GM12878 (cell line): ENCODE data around the gene ZYG11B. TPM values are rescaled to one million over a fixed set of nuclear protein-coding genes. Genes with fewer than 3 reads are reported as not detected.

ENCODE experiments used
- ATAC-seq: fragments of 200-7000 bp; cut with Tn5 transposase; 3 replicates; pipeline ENCODE4 v1.9.1; 2020; ENCODE audit warnings: mild to moderate bottlenecking, moderate library complexity
- BruUV-seq: library from RNA; stranded (reverse); fragments of 400-500 nt; replicated peaks from 2 replicates; lab custom pipeline; 2021; lab: Mats Ljungman, UMichigan
- CTCF ChIA-PET: fragments of 300-600 bp; sonication (Branson Sonifier 250); formaldehyde crosslinking; extraction: SDS; loops from one replicate; lab custom pipeline; 2021; ENCODE audit warnings: inconsistent platforms; lab: Yijun Ruan, JAX
- POLR2A ChIA-PET: fragments of 350-600 bp; formaldehyde crosslinking; extraction: SDS; loops from one replicate; lab custom pipeline; 2021; ENCODE audit warnings: inconsistent platforms; lab: Charles Lee
- RAD21 ChIA-PET: fragments of 300-600 bp; sonication (Branson Sonifier 250); formaldehyde crosslinking; loops from one replicate; lab custom pipeline; 2023; ENCODE audit warnings: antibody characterized with exemption; ENCODE audit not compliant: unreplicated experiment; lab: Charles Lee
- SMC1A ChIA-PET: fragments of 300-600 bp; sonication (Branson Sonifier 250); formaldehyde crosslinking; loops from one replicate; lab custom pipeline; 2023; ENCODE audit not compliant: unreplicated experiment, uncharacterized antibody; lab: Charles Lee
- DNase-seq: peaks from one replicate; pipeline ENCODE4 v3.0.0-alpha.2; 2011; ENCODE audit warnings: low read depth, low spot score
- FAIRE-seq: peaks from 3 replicates; lab custom pipeline; 2011; peaks lifted over from hg19 to GRCh38; lab: Jason Lieb, UNC
- H2AFZ ChIP-seq: 2 replicates; pipeline ENCODE4 v1.6.0; 2011; ENCODE audit warnings: low read depth, low read length, control low read depth; ENCODE audit not compliant: control insufficient read depth
- H3K27ac ChIP-seq: 2 replicates; pipeline ENCODE4 v1.5.1; 2011; ENCODE audit warnings: control low read depth; ENCODE audit not compliant: control insufficient read depth, insufficient read depth
- H3K27me3 ChIP-seq, 2 experiments: replicated peaks in 1 of 2; 2 replicates each; pipeline versions ENCODE4 v1.6.0 to v1.6.1; 2011; ENCODE audit warnings: low read length in 1 of 2; ENCODE audit not compliant: control insufficient read depth in 2 of 2, insufficient read depth in 2 of 2
- H3K36me3 ChIP-seq, 2 experiments: 2 replicates each; pipeline ENCODE4 v1.5.1; 2011; ENCODE audit warnings: low read length in 1 of 2; ENCODE audit not compliant: control insufficient read depth in 2 of 2, insufficient read depth in 2 of 2
- H3K4me1 ChIP-seq: 2 replicates; pipeline ENCODE4 v1.6.1; 2011; ENCODE audit warnings: mild to moderate bottlenecking, low read length, moderate library complexity, mixed read lengths; ENCODE audit not compliant: control insufficient read depth, insufficient read depth
- H3K4me2 ChIP-seq: 2 replicates; pipeline ENCODE4 v1.6.0; 2011; ENCODE audit warnings: control low read depth; ENCODE audit not compliant: control insufficient read depth, insufficient read depth
- H3K4me3 ChIP-seq: fragments of 200-600 bp; sonication (generic); 2 replicates; pipeline ENCODE4 v1.5.1; 2016
- H3K79me2 ChIP-seq: 2 replicates; pipeline ENCODE4 v1.6.0; 2011; ENCODE audit warnings: low read length; ENCODE audit not compliant: control insufficient read depth, insufficient read depth
- H3K9ac ChIP-seq: 2 replicates; pipeline ENCODE4 v1.8.0; 2011; ENCODE audit warnings: low read length, control low read depth, mixed read lengths; ENCODE audit not compliant: control insufficient read depth, insufficient read depth
- H3K9me3 ChIP-seq: replicated peaks from 3 replicates; pipeline ENCODE4 v1.5.1; 2011; ENCODE audit warnings: mild to moderate bottlenecking, low read length; ENCODE audit not compliant: control insufficient read depth, insufficient read depth
- H4K20me1 ChIP-seq: 2 replicates; pipeline ENCODE4 v1.6.0; 2011; ENCODE audit not compliant: control insufficient read depth, insufficient read depth
- EED ChIP-seq: sonication (generic); IDR thresholded peaks from 2 replicates; pipeline ENCODE4 v1.6.1; 2016; ENCODE audit warnings: antibody characterized with exemption, low read depth
- EGR1 ChIP-seq, 2 experiments: IDR thresholded peaks; 1 replicate in 1 of 2; 2 replicates in 1 of 2; pipeline ENCODE4 v1.6.1; 2011 to 2012; ENCODE audit warnings: low read depth in 2 of 2, low read length in 2 of 2, borderline replicate concordance in 1 of 2, mild to moderate bottlenecking in 1 of 2, moderate library complexity in 1 of 2
- ETV6 ChIP-seq, 2 experiments: fragments of 450-650 bp in 1 of 2; IDR thresholded peaks in 1 of 2; conservative IDR thresholded peaks in 1 of 2; 2 replicates each; pipeline ENCODE4 v1.6.1; 2014; ENCODE audit warnings: antibody characterized with exemption in 1 of 2, borderline replicate concordance in 1 of 2, low read depth in 1 of 2, mild to moderate bottlenecking in 1 of 2, moderate library complexity in 1 of 2
- IRF4 ChIP-seq: IDR thresholded peaks from 2 replicates; pipeline ENCODE4 v1.6.1; 2011; ENCODE audit warnings: low read depth, low read length
- KAT2A ChIP-seq: conservative IDR thresholded peaks from 2 replicates; pipeline ENCODE4 v1.6.1; 2011; ENCODE audit warnings: low read depth, low read length; ENCODE audit not compliant: control insufficient read depth
- SMAD1 ChIP-seq: fragments of 450-650 bp; IDR thresholded peaks from 2 replicates; pipeline ENCODE4 v1.6.1; 2018; ENCODE audit warnings: mild to moderate bottlenecking, low read depth; ENCODE audit not compliant: partially characterized antibody
- whole genome bisulfite sequencing: methylation state at CpG from one replicate; pipeline ENCODE4 v1.1.6; 2016; ENCODE audit warnings: low lambda C conversion rate; ENCODE audit not compliant: insufficient replicate concordance, insufficient coverage; ENCODE audit errors: missing lambda C conversion rate; 5-methylcytosine and 5-hydroxymethylcytosine counted together
- in situ Hi-C: fragments of 300-500 bp; cut with MboI; formaldehyde crosslinking; loops from 9 replicates; pipeline ENCODE4 v1.14.3; 2018; ENCODE audit warnings: mixed read lengths
- intact Hi-C: fragments of 100-400 bp; cut with micrococcal nuclease; formaldehyde crosslinking; loops from one replicate; pipeline ENCODE4 v1.14.2; 2022; ENCODE audit not compliant: unreplicated experiment
- polyA plus RNA-seq, 11 experiments: library from polyadenylated mRNA; depleted of rRNA in 4 of 11; unstranded in 6 of 11; stranded (reverse) in 5 of 11; fragments of >200 nt; fragmentation: Nextera tagmentation in 4 of 11; fragmentation: Illumina TruSeq in 1 of 11; extraction: Ambion mirVana in 4 of 11; extraction: Trizol in 1 of 11; gene quantifications; 1 replicate in 1 of 11; 2 replicates in 10 of 11; pipeline versions ENCODE4 v1.2.1 to v1.2.3, GENCODE V29; 2011 to 2016; ENCODE audit warnings: inconsistent platforms in 2 of 11, missing spikeins in 2 of 11, low read depth in 1 of 11
- total RNA-seq, 4 experiments: library from RNA; depleted of rRNA in 3 of 4; stranded (reverse); fragments of >200 nt in 3 of 4; fragmentation: Illumina TruSeq in 1 of 4; extraction: Trizol in 1 of 4; gene quantifications; 2 replicates each; pipeline versions ENCODE4 v1.2.1 to v1.2.3, GENCODE V29; 2013 to 2021
- TF ChIP-seq, protein P1 (sequence below): fragments of 450-650 bp; IDR thresholded peaks from 2 replicates; pipeline ENCODE4 v1.6.1; 2018; ENCODE audit warnings: borderline replicate concordance, mild to moderate bottlenecking; ENCODE audit not compliant: partially characterized antibody
- TF ChIP-seq, protein P2 (sequence below): fragments of 450-650 bp; formaldehyde crosslinking; IDR thresholded peaks from 2 replicates; pipeline ENCODE4 v1.4.0; 2020; ENCODE audit warnings: mild to moderate bottlenecking, moderate library complexity
- TF ChIP-seq, protein P3 (sequence below): IDR thresholded peaks from 2 replicates; pipeline ENCODE4 v1.6.1; 2012; ENCODE audit warnings: improper control_type of control experiment, low read depth, low read length; ENCODE audit not compliant: insufficient replicate concordance
- TF ChIP-seq, protein P4 (sequence below): IDR thresholded peaks from 2 replicates; pipeline ENCODE4 v1.6.1; 2011; ENCODE audit warnings: mild to moderate bottlenecking, low read depth, low read length, moderate library complexity; ENCODE audit not compliant: insufficient replicate concordance

ZYG11B gene
- total and polyA plus RNA-seq, 10 of the 15 experiments (the other 5 are each of a cell fraction or from before 2014, with no cell fraction given): 1.8 to 8.5 (median 5.3) TPM

DNA sequence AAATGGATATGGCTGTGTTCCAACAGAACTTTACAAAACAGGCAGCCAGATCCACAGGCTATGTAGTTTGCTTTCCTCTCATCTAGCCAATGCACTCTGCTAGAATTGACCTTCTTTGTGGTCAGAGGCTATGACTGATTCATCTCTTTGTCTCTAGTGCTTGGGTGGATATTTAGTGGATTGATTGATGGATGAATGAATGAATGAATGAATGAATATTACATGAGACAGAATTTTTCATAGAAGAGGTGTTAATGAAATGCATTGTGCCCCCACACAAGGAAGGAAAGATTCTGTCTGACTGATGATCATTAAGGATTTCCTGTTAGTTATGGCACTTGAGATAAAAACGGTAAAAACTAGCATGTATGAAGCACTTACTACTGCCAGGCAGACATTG is 65.8 kb downstream of the ZYG11B start:
- H3K4me2 ChIP-seq: no peak overlapping the region
- H3K4me1 ChIP-seq: no peaks in the 10 kb centered on the region
- H4K20me1 ChIP-seq: no peaks in the 10 kb centered on the region
- WGBS: 96% methylated on average over 1 of the region's 1 CpG
- ATAC-seq (no peak), DNase-seq (no peak), FAIRE-seq (peak; percentile 7)
- POLR2A ChIA-PET: interaction anchor here (1.1 kb wide), 1 partner anchor 12 kb away, joined by 5 read pairs; no protein-coding TSS in a partner anchor
- RAD21 ChIA-PET: no interaction called here
- H3K79me2 ChIP-seq: no peaks in the 10 kb centered on the region
- no peaks in the 10 kb centered on the region for H3K9me3 ChIP-seq
- SMC1A ChIA-PET: no interaction called here
- no TSS peak for BruUV-seq
- H3K27ac ChIP-seq: no peak overlapping the region
- no peak overlapping the region for H2AFZ ChIP-seq
- no peaks in the 10 kb centered on the region for H3K27me3 ChIP-seq
- no peak overlapping the region for H3K9ac ChIP-seq
- in situ Hi-C loops: no loop called here
- no peaks in the 10 kb centered on the region; a peak in 1 of 4 replicates for H3K36me3 ChIP-seq
- intact Hi-C loops: no loop called here
- CTCF ChIA-PET: interaction anchor here (1.6 kb wide), 1 partner anchor 34 kb away, joined by 4 read pairs; no protein-coding TSS in a partner anchor
- no peak overlapping the region for H3K4me3 ChIP-seq
- TF ChIP-seq EED (no peak), KAT2A (no peak), ETV6 (conservative IDR thresholded peaks at IDR 0.05 in 1 of 2, IDR thresholded peaks at IDR 0.05 in 1 of 2; ENCODE audit: borderline replicate concordance in 1 of 2, low read depth in 1 of 2) (no peak), EGR1 (IDR thresholded peaks at IDR 0.05; ENCODE audit: borderline replicate concordance in 1 of 2, low read depth in 2 of 2, low read length in 2 of 2) (no peak), SMAD1 (no peak), IRF4 (no peak)
- TF ChIP-seq, protein P1, sequence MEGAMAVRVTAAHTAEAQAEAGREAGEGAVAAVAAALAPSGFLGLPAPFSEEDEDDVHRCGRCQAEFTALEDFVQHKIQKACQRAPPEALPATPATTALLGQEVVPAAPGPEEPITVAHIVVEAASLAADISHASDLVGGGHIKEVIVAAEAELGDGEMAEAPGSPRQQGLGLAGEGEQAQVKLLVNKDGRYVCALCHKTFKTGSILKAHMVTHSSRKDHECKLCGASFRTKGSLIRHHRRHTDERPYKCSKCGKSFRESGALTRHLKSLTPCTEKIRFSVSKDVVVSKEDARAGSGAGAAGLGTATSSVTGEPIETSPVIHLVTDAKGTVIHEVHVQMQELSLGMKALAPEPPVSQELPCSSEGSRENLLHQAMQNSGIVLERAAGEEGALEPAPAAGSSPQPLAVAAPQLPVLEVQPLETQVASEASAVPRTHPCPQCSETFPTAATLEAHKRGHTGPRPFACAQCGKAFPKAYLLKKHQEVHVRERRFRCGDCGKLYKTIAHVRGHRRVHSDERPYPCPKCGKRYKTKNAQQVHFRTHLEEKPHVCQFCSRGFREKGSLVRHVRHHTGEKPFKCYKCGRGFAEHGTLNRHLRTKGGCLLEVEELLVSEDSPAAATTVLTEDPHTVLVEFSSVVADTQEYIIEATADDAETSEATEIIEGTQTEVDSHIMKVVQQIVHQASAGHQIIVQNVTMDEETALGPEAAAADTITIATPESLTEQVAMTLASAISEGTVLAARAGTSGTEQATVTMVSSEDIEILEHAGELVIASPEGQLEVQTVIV: no peak
- TF ChIP-seq, protein P2, sequence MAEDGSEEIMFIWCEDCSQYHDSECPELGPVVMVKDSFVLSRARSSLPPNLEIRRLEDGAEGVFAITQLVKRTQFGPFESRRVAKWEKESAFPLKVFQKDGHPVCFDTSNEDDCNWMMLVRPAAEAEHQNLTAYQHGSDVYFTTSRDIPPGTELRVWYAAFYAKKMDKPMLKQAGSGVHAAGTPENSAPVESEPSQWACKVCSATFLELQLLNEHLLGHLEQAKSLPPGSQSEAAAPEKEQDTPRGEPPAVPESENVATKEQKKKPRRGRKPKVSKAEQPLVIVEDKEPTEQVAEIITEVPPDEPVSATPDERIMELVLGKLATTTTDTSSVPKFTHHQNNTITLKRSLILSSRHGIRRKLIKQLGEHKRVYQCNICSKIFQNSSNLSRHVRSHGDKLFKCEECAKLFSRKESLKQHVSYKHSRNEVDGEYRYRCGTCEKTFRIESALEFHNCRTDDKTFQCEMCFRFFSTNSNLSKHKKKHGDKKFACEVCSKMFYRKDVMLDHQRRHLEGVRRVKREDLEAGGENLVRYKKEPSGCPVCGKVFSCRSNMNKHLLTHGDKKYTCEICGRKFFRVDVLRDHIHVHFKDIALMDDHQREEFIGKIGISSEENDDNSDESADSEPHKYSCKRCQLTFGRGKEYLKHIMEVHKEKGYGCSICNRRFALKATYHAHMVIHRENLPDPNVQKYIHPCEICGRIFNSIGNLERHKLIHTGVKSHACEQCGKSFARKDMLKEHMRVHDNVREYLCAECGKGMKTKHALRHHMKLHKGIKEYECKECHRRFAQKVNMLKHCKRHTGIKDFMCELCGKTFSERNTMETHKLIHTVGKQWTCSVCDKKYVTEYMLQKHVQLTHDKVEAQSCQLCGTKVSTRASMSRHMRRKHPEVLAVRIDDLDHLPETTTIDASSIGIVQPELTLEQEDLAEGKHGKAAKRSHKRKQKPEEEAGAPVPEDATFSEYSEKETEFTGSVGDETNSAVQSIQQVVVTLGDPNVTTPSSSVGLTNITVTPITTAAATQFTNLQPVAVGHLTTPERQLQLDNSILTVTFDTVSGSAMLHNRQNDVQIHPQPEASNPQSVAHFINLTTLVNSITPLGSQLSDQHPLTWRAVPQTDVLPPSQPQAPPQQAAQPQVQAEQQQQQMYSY (CRISPR knock-in tag): no peak
- TF ChIP-seq, protein P3, sequence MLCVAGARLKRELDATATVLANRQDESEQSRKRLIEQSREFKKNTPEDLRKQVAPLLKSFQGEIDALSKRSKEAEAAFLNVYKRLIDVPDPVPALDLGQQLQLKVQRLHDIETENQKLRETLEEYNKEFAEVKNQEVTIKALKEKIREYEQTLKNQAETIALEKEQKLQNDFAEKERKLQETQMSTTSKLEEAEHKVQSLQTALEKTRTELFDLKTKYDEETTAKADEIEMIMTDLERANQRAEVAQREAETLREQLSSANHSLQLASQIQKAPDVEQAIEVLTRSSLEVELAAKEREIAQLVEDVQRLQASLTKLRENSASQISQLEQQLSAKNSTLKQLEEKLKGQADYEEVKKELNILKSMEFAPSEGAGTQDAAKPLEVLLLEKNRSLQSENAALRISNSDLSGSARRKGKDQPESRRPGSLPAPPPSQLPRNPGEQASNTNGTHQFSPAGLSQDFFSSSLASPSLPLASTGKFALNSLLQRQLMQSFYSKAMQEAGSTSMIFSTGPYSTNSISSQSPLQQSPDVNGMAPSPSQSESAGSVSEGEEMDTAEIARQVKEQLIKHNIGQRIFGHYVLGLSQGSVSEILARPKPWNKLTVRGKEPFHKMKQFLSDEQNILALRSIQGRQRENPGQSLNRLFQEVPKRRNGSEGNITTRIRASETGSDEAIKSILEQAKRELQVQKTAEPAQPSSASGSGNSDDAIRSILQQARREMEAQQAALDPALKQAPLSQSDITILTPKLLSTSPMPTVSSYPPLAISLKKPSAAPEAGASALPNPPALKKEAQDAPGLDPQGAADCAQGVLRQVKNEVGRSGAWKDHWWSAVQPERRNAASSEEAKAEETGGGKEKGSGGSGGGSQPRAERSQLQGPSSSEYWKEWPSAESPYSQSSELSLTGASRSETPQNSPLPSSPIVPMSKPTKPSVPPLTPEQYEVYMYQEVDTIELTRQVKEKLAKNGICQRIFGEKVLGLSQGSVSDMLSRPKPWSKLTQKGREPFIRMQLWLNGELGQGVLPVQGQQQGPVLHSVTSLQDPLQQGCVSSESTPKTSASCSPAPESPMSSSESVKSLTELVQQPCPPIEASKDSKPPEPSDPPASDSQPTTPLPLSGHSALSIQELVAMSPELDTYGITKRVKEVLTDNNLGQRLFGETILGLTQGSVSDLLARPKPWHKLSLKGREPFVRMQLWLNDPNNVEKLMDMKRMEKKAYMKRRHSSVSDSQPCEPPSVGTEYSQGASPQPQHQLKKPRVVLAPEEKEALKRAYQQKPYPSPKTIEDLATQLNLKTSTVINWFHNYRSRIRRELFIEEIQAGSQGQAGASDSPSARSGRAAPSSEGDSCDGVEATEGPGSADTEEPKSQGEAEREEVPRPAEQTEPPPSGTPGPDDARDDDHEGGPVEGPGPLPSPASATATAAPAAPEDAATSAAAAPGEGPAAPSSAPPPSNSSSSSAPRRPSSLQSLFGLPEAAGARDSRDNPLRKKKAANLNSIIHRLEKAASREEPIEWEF: no peak
- TF ChIP-seq, protein P4, sequence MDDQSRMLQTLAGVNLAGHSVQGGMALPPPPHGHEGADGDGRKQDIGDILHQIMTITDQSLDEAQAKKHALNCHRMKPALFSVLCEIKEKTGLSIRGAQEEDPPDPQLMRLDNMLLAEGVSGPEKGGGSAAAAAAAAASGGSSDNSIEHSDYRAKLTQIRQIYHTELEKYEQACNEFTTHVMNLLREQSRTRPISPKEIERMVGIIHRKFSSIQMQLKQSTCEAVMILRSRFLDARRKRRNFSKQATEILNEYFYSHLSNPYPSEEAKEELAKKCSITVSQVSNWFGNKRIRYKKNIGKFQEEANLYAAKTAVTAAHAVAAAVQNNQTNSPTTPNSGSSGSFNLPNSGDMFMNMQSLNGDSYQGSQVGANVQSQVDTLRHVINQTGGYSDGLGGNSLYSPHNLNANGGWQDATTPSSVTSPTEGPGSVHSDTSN: no peak
